Caco-2 (cell line): Measurements from ENCODE around the gene ENTR1. TPM values are rescaled to one million over a fixed set of nuclear protein-coding genes. Genes with fewer than 3 reads are reported as not detected.
A peak's percentile ranks its signal among the peaks of the same experiment; 100 is the strongest.

Experiments used
- BruUV-seq: library from RNA; stranded (reverse); fragments of 400-500 nt; replicated peaks from 2 replicates; lab custom pipeline; 2021; lab: Mats Ljungman, UMichigan
- CTCF ChIA-PET: fragments of 300-600 bp; sonication (Branson Sonifier 250); formaldehyde crosslinking; loops from one replicate; lab custom pipeline; 2022; ENCODE audit warnings: antibody characterized with exemption; lab: Charles Lee
- POLR2A ChIA-PET: fragments of 300-600 bp; sonication (Branson Sonifier 250); formaldehyde crosslinking; loops from one replicate; lab custom pipeline; 2022; ENCODE audit warnings: antibody characterized with exemption; lab: Charles Lee
- DNase-seq, 2 experiments: peaks; one replicate each; pipeline versions ENCODE4 v3.0.0 to v3.0.0-alpha.2; 2020 to 2022
- H3K27me3 ChIP-seq: replicated peaks from 2 replicates; pipeline ENCODE4 v1.6.0; 2011; ENCODE audit warnings: low read length; ENCODE audit not compliant: control insufficient read depth, insufficient read depth
- H3K36me3 ChIP-seq: 2 replicates; pipeline ENCODE4 v1.5.1; 2011; ENCODE audit warnings: low read length; ENCODE audit not compliant: control insufficient read depth, insufficient read depth
- H3K4me1 ChIP-seq: fragments of 250-450 bp; sonication (Bioruptor Pico); 2 replicates; pipeline ENCODE4 v1.5.1; 2020; ENCODE audit warnings: mild to moderate bottlenecking
- H3K4me3 ChIP-seq: 2 replicates; pipeline ENCODE4 v1.5.1; 2011; ENCODE audit warnings: low read depth, mild to moderate bottlenecking, control low read depth, low read length
- H3K9me3 ChIP-seq: fragments of 250-450 bp; sonication (Bioruptor Pico); 2 replicates; pipeline ENCODE4 v1.5.1; 2020; ENCODE audit warnings: mild to moderate bottlenecking, moderate library complexity
- H3K27ac Mint-ChIP-seq: one replicate; pipeline ENCODE4 v1.8.0; 2022; ENCODE audit warnings: mixed read lengths; ENCODE audit not compliant: unreplicated experiment
- H3K27me3 Mint-ChIP-seq: one replicate; pipeline ENCODE4 v1.8.0; 2022; ENCODE audit warnings: mixed read lengths; ENCODE audit not compliant: insufficient read depth, unreplicated experiment
- H3K36me3 Mint-ChIP-seq: one replicate; pipeline ENCODE4 v1.8.0; 2022; ENCODE audit warnings: mild to moderate bottlenecking, mixed read lengths; ENCODE audit not compliant: insufficient read depth, unreplicated experiment
- H3K4me1 Mint-ChIP-seq: one replicate; pipeline ENCODE4 v1.8.0; 2022; ENCODE audit warnings: low read depth, mixed read lengths; ENCODE audit not compliant: unreplicated experiment
- H3K4me3 Mint-ChIP-seq: one replicate; pipeline ENCODE4 v1.8.0; 2022; ENCODE audit warnings: mild to moderate bottlenecking, moderate library complexity, mixed read lengths; ENCODE audit not compliant: unreplicated experiment
- H3K9me3 Mint-ChIP-seq: one replicate; pipeline ENCODE4 v1.8.0; 2022; ENCODE audit warnings: mixed read lengths; ENCODE audit not compliant: unreplicated experiment
- CTCF ChIP-seq, 2 experiments: fragments of 200-600 bp in 1 of 2; IDR thresholded peaks; 1 replicate in 1 of 2; 2 replicates in 1 of 2; pipeline versions ENCODE4 v1.5.1 to v1.8.0; 2011 to 2022; ENCODE audit warnings: antibody characterized with exemption in 1 of 2, control low read depth in 1 of 2, inconsistent platforms in 1 of 2, low read depth in 1 of 2, low read length in 1 of 2, mild to moderate bottlenecking in 1 of 2, moderate library complexity in 1 of 2; ENCODE audit not compliant: insufficient read depth in 1 of 2, severe bottlenecking in 1 of 2, unreplicated experiment in 1 of 2
- intact Hi-C: fragments of 100-400 bp; cut with micrococcal nuclease; formaldehyde crosslinking; loops from one replicate; pipeline ENCODE4 v1.10.0; 2022; ENCODE audit not compliant: unreplicated experiment
- total RNA-seq: library from RNA; stranded (reverse); gene quantifications from 2 replicates; pipeline ENCODE4 v1.2.3, GENCODE V29; 2022

The ENTR1 gene
- total RNA-seq, 1 experiment from 2014 or later, result 85.2 TPM

- H3K4me3 Mint-ChIP-seq, result no peak overlapping the region
- CTCF ChIA-PET, result no interaction called here
Measured at GRCh38 chr9:136361047-136361753, 49.2 kb downstream of the ENTR1 start.

GRCh38 chr9:136359774-136360718 lies 50.4 kb downstream of the ENTR1 start:
- Mint-ChIP-seq H3K27ac (peak overlapping the region; percentile 2), H3K36me3 (peaks cover 50% of the 10 kb centered on the region), H3K4me3 (no peak overlapping the region), H3K9me3 (no peaks in the 10 kb centered on the region), H3K27me3 (no peaks in the 10 kb centered on the region), H3K4me1 (no peaks in the 10 kb centered on the region)
- TF ChIP-seq CTCF (IDR thresholded peaks at IDR 0.05; ENCODE audit: insufficient read depth in 1 of 2, low read depth in 1 of 2, low read length in 1 of 2, severe bottlenecking in 1 of 2, unreplicated experiment in 1 of 2), result no peak
- no TSS peak for BruUV-seq
- DNase-seq, result no peak
- Histone ChIP-seq H3K4me1 (peaks cover 7% of the 10 kb centered on the region), H3K4me3 (no peak overlapping the region), H3K36me3 (no peaks in the 10 kb centered on the region; the same call in 1 of the 2 replicates), H3K9me3 (no peaks in the 10 kb centered on the region), H3K27me3 (no peaks in the 10 kb centered on the region)
- POLR2A ChIA-PET, result no interaction called here
- intact Hi-C loops, result loop anchor here (5.0 kb wide), 2 partner anchors 33 to 37 kb away; partner anchors contain the start of gene GPSM1
- CTCF ChIA-PET, result no interaction called here

More at GRCh38 chr9:136361047-136361753, 49.2 kb downstream of the ENTR1 start:
- Mint-ChIP-seq H3K27ac (peak overlapping the region; percentile 2), H3K9me3 (no peaks in the 10 kb centered on the region), H3K27me3 (no peaks in the 10 kb centered on the region), H3K36me3 (peaks cover 56% of the 10 kb centered on the region), H3K4me1 (no peaks in the 10 kb centered on the region)
- H3K36me3 ChIP-seq, result no peaks in the 10 kb centered on the region; the same call in 1 of the 2 replicates
- H3K27me3 ChIP-seq, result no peaks in the 10 kb centered on the region
- H3K4me3 ChIP-seq, result no peak overlapping the region
- TF ChIP-seq CTCF (IDR thresholded peaks at IDR 0.05; ENCODE audit: insufficient read depth in 1 of 2, low read depth in 1 of 2, low read length in 1 of 2, severe bottlenecking in 1 of 2, unreplicated experiment in 1 of 2), result no peak
- POLR2A ChIA-PET, result interaction anchor here (0.6 kb wide), 1 partner anchor 367 kb away, joined by 3 read pairs; no protein-coding TSS in a partner anchor
- intact Hi-C loops, result loop anchor here (5.0 kb wide), 2 partner anchors 34 to 36 kb away; partner anchors contain the start of gene GPSM1
- DNase-seq, result no peak
- H3K9me3 ChIP-seq, result no peaks in the 10 kb centered on the region
- no TSS peak for BruUV-seq
- peaks cover 7% of the 10 kb centered on the region for H3K4me1 ChIP-seq

GRCh38 chr9:136358888-136359287 lies 51.5 kb downstream of the ENTR1 start:
- no peaks in the 10 kb centered on the region for H3K4me1 Mint-ChIP-seq
- intact Hi-C loops, result no loop called here
- H3K4me3 Mint-ChIP-seq, result no peak overlapping the region
- no peak for DNase-seq
- Histone ChIP-seq H3K27me3 (no peaks in the 10 kb centered on the region), H3K36me3 (no peaks in the 10 kb centered on the region; the same call in 1 of the 2 replicates), H3K4me3 (no peak overlapping the region), H3K4me1 (peaks cover 11% of the 10 kb centered on the region), H3K9me3 (no peaks in the 10 kb centered on the region)
- TF ChIP-seq CTCF (IDR thresholded peaks at IDR 0.05; ENCODE audit: insufficient read depth in 1 of 2, low read depth in 1 of 2, low read length in 1 of 2, severe bottlenecking in 1 of 2, unreplicated experiment in 1 of 2), result no peak
- POLR2A ChIA-PET, result no interaction called here
- no peaks in the 10 kb centered on the region for H3K27me3 Mint-ChIP-seq
- no TSS peak for BruUV-seq
- H3K36me3 Mint-ChIP-seq, result peaks cover 61% of the 10 kb centered on the region
- H3K27ac Mint-ChIP-seq, result no peak overlapping the region
- no peaks in the 10 kb centered on the region for H3K9me3 Mint-ChIP-seq
- CTCF ChIA-PET, result no interaction called here
